OCI-LY7 (cell line): ENCODE data around the gene CEP164. TPM values are rescaled to one million over a fixed set of nuclear protein-coding genes. Genes with fewer than 3 reads are reported as not detected.
"Not testable (repeated sequence)": the region's sequence is repeated elsewhere in the genome, so short reads cannot be mapped to it uniquely, and the experiment has no call there.

ENCODE experiments used
- BruUV-seq: library from RNA; stranded (reverse); fragments of 400-500 nt; replicated peaks from 2 replicates; lab custom pipeline; 2021; lab: Mats Ljungman, UMichigan
- CTCF ChIA-PET: fragments of 300-600 bp; sonication (Branson Sonifier 250); formaldehyde crosslinking; loops from one replicate; lab custom pipeline; 2022; ENCODE audit warnings: antibody characterized with exemption; ENCODE audit not compliant: unreplicated experiment; lab: Charles Lee
- POLR2A ChIA-PET: fragments of 300-600 bp; sonication (Branson Sonifier 250); formaldehyde crosslinking; loops from one replicate; lab custom pipeline; 2022; ENCODE audit warnings: antibody characterized with exemption; lab: Charles Lee
- DNase-seq: peaks from one replicate; pipeline ENCODE4 v3.0.0-alpha.2; 2015; ENCODE audit warnings: low spot score
- H2AFZ ChIP-seq: fragments of 200-600 bp; sonication (generic), shearing (Covaris generic); 2 replicates; pipeline ENCODE4 v1.6.1; 2014; ENCODE audit warnings: mild to moderate bottlenecking, antibody characterized with exemption, low read length, moderate library complexity
- H3K27ac ChIP-seq: fragments of 200-600 bp; sonication (generic); 2 replicates; pipeline ENCODE4 v1.5.1; 2014; ENCODE audit warnings: mixed run types, low read depth, mild to moderate bottlenecking, moderate library complexity, low read length, inconsistent platforms; ENCODE audit not compliant: poor library complexity, severe bottlenecking
- H3K36me3 ChIP-seq: fragments of 200-600 bp; sonication (generic); 2 replicates; pipeline ENCODE4 v1.6.1; 2014; ENCODE audit warnings: mild to moderate bottlenecking, antibody characterized with exemption, low read length, moderate library complexity, mixed read lengths; ENCODE audit not compliant: insufficient read depth
- H3K4me1 ChIP-seq: fragments of 200-600 bp; sonication (generic); 2 replicates; pipeline ENCODE4 v1.5.1; 2014; ENCODE audit warnings: mild to moderate bottlenecking, low read length; ENCODE audit not compliant: insufficient read depth, poor library complexity, severe bottlenecking
- H3K4me2 ChIP-seq: fragments of 200-600 bp; sonication (generic); 2 replicates; pipeline ENCODE4 v1.6.1; 2014; ENCODE audit warnings: mild to moderate bottlenecking, low read length
- H3K4me3 ChIP-seq: fragments of 200-600 bp; sonication (generic); 2 replicates; pipeline ENCODE4 v1.5.1; 2014; ENCODE audit warnings: mild to moderate bottlenecking, low read depth, low read length; ENCODE audit not compliant: poor library complexity, severe bottlenecking
- H3K79me2 ChIP-seq: fragments of 200-600 bp; sonication (generic); 2 replicates; pipeline ENCODE4 v1.6.1; 2016; ENCODE audit warnings: low read depth, mild to moderate bottlenecking, low read length, moderate library complexity, mixed read lengths; ENCODE audit not compliant: insufficient read depth
- H3K9me2 ChIP-seq: fragments of 200-600 bp; sonication (generic); 2 replicates; pipeline ENCODE4 v1.6.1; 2016; ENCODE audit warnings: mild to moderate bottlenecking, low read length, mixed read lengths; ENCODE audit not compliant: insufficient read depth
- H3K9me3 ChIP-seq: fragments of 200-600 bp; sonication (generic); 2 replicates; pipeline ENCODE4 v1.6.1; 2014; ENCODE audit warnings: mild to moderate bottlenecking, mixed run types, low read length, mixed read lengths
- H4K20me1 ChIP-seq: fragments of 200-600 bp; sonication (generic); 2 replicates; pipeline ENCODE4 v1.6.1; 2014; ENCODE audit warnings: mild to moderate bottlenecking, antibody characterized with exemption, low read length, moderate library complexity, mixed read lengths; ENCODE audit not compliant: insufficient read depth
- EZH2phosphoT487 ChIP-seq: fragments of 200-600 bp; sonication (generic); IDR thresholded peaks from 2 replicates; pipeline ENCODE4 v1.6.1; 2018; ENCODE audit warnings: low read depth, borderline replicate concordance, mild to moderate bottlenecking, mixed run types, antibody characterized with exemption, low read length, moderate library complexity, mixed read lengths
- intact Hi-C: fragments of 100-400 bp; cut with micrococcal nuclease; formaldehyde crosslinking; loops from one replicate; pipeline ENCODE4 v1.10.0; 2022; ENCODE audit not compliant: unreplicated experiment
- total RNA-seq, 2 experiments: library from RNA; depleted of rRNA in 1 of 2; stranded (reverse); fragments of >200 nt in 1 of 2; shearing (Covaris generic) in 1 of 2; gene quantifications; 2 replicates each; pipeline ENCODE4 v1.2.3, GENCODE V29; 2014 to 2022
- TF ChIP-seq, protein P1 (sequence below): fragments of 200-600 bp; sonication (generic); conservative IDR thresholded peaks from 2 replicates; pipeline ENCODE4 v1.5.1; 2014; ENCODE audit warnings: mild to moderate bottlenecking, antibody characterized with exemption, low read length, moderate library complexity, mixed read lengths

CEP164 gene
- total RNA-seq, 2 experiments from 2014 or later = 25.3 to 48.7 TPM

DNA sequence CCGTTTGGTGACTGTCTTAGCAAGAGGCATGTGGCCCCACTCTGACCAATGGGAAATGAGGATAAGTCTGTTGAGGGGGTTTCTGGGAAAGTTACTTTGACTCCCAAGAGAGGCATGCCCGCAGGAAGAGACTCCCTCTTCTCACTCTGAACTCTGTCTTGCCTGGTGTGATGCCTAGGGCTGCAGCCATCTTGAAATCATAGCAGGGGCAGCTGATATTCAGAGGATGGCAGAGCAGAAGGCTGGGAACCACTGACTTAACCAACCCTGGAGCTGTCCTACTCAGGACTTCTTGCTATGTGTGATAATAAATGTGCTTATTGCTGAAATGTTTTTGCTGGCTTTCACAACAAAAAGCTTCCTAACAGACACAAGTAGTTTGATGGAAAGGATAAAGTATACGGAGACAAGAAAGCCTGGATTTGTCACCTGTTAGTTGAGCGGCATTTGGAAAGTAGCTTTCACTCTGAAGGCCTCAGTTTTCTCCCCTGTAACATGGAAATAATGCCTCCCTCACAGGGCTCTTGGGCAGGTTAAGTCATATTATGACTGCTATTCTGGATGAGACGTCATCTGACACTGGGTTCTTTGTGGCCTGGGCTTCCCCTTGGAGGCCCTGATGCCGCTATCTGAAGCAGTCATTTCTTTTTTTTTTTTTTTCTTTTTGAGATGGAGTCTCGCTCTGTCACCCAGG is 128.5 kb downstream of the CEP164 start:
- POLR2A ChIA-PET = no interaction called here
- Histone ChIP-seq H3K9me3 (0 out of 2 replicates have a peak, but pooled peaks cover 7% of the 10 kb centered on the region), H3K9me2 (no peaks in the 10 kb centered on the region), H3K79me2 (no peaks in the 10 kb centered on the region), H3K27ac (no peak overlapping the region), H3K36me3 (no peaks in the 10 kb centered on the region), H2AFZ (no peak overlapping the region), H4K20me1 (no peaks in the 10 kb centered on the region), H3K4me3 (no peak overlapping the region), H3K4me1 (no peaks in the 10 kb centered on the region), H3K4me2 (no peak overlapping the region)
- no peak for DNase-seq
- intact Hi-C loops = no loop called here
- BruUV-seq = no TSS peak
- CTCF ChIA-PET = no interaction called here
- TF ChIP-seq, protein P1, sequence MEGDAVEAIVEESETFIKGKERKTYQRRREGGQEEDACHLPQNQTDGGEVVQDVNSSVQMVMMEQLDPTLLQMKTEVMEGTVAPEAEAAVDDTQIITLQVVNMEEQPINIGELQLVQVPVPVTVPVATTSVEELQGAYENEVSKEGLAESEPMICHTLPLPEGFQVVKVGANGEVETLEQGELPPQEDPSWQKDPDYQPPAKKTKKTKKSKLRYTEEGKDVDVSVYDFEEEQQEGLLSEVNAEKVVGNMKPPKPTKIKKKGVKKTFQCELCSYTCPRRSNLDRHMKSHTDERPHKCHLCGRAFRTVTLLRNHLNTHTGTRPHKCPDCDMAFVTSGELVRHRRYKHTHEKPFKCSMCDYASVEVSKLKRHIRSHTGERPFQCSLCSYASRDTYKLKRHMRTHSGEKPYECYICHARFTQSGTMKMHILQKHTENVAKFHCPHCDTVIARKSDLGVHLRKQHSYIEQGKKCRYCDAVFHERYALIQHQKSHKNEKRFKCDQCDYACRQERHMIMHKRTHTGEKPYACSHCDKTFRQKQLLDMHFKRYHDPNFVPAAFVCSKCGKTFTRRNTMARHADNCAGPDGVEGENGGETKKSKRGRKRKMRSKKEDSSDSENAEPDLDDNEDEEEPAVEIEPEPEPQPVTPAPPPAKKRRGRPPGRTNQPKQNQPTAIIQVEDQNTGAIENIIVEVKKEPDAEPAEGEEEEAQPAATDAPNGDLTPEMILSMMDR = no peak
- no peak for TF ChIP-seq EZH2phosphoT487

DNA sequence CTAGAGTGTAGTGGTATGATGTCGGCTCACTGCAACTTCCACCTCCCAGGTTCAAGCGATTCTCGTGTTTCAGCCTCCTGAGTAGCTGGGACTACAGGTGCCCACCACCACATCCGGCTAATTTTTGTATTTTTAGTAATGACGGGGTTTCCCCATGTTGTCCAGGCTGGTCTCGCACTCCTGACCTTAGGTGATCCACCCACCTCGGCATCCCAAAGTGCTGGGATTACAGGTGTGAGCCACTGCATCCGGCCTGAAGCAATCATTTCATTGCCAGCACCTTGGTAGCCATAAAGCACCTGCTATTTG is 129.0 kb downstream of the CEP164 start:
- H3K36me3 ChIP-seq, intact Hi-C loops, DNase-seq, BruUV-seq, H3K27ac ChIP-seq, H3K4me3 ChIP-seq, H3K79me2 ChIP-seq, H4K20me1 ChIP-seq, H3K4me1 ChIP-seq, POLR2A ChIA-PET, H3K9me3 ChIP-seq, H3K4me2 ChIP-seq, H2AFZ ChIP-seq, H3K9me2 ChIP-seq, CTCF ChIA-PET: not testable (repeated sequence)

DNA sequence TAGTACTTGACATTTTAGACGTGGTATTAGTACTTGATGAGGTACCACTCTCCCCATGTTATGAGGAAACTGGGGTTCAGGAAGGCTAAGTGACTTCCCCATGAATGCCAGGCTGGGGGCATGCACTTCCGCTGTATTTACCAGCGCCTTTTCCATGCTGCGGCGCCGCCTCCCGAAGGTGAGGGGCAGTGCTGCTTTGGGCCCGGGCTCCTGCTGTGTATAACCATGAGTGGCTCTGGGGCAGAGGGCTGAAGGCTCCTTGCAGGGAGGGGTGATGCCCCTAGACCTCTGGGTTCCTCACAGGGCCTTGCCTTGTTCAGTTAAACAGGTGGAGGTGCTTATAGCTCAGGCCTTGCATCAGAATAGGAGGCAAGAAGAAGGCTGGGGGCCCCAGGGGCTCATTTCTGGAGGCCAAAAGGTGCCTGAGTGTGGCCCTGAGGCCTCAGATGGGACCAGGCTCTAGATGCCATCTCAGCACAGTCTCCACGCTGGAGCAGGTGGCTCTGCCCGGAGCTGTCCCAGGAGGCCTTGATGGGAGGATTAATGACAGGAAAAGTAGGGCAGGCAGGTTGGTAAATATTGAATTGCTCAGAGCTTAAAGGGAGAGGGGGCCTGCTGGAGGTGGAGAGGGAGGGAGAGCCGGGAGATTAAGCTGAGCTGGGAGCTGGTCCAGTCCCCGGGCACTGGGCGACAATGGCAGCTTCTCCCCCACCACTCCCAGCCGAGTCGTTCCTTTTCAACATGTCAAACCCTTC is 129.6 kb downstream of the CEP164 start:
- intact Hi-C loops = no loop called here
- ChIA-PET POLR2A (no interaction called here), CTCF (no interaction called here)
- DNase-seq = no peak
- H3K4me1 ChIP-seq = no peaks in the 10 kb centered on the region
- H3K9me3 ChIP-seq = 0 out of 2 replicates have a peak, but pooled peaks cover 7% of the 10 kb centered on the region
- TF ChIP-seq, protein P1 = no peak
- no peak for TF ChIP-seq EZH2phosphoT487
- no peaks in the 10 kb centered on the region for H3K79me2 ChIP-seq
- H4K20me1 ChIP-seq = no peaks in the 10 kb centered on the region
- H3K27ac ChIP-seq = no peak overlapping the region
- H3K4me2 ChIP-seq = no peak overlapping the region
- no peak overlapping the region for H3K4me3 ChIP-seq
- H2AFZ ChIP-seq = no peak overlapping the region
- no peaks in the 10 kb centered on the region for H3K9me2 ChIP-seq
- BruUV-seq = no TSS peak
- no peaks in the 10 kb centered on the region for H3K36me3 ChIP-seq
